Activated CD4-positive, alpha-beta T cell treated with anti-CD3 and anti-CD28 coated beads for 36 hours (primary cell): ENCODE data around the gene FKBP2. TPM values are rescaled to one million over a fixed set of nuclear protein-coding genes. Genes with fewer than 3 reads are reported as not detected.

Experiments
- ATAC-seq: fragments of 200-7000 bp; cut with Tn5 transposase; one replicate; pipeline ENCODE4 v1.10.0; 2021; ENCODE audit warnings: mild to moderate bottlenecking, moderate library complexity
- CTCF ChIA-PET: fragments of 350-600 bp; sonication (Branson Sonifier 250); formaldehyde crosslinking; loops from one replicate; lab custom pipeline; 2021; ENCODE audit warnings: antibody characterized with exemption; lab: Charles Lee
- POLR2A ChIA-PET: fragments of 350-600 bp; sonication (Branson Sonifier 250); formaldehyde crosslinking; loops from one replicate; lab custom pipeline; 2021; ENCODE audit warnings: antibody characterized with exemption, inconsistent platforms; lab: Charles Lee
- DNase-seq: peaks from one replicate; pipeline ENCODE4 v3.0.0-alpha.2; 2020
- H3K27ac Mint-ChIP-seq: one replicate; pipeline ENCODE4 v1.8.0; 2021; ENCODE audit warnings: mixed read lengths
- H3K27me3 Mint-ChIP-seq: one replicate; pipeline ENCODE4 v1.8.0; 2021; ENCODE audit warnings: mixed read lengths
- H3K36me3 Mint-ChIP-seq: one replicate; pipeline ENCODE4 v1.8.0; 2021; ENCODE audit warnings: low read depth, mixed read lengths
- H3K4me1 Mint-ChIP-seq: one replicate; pipeline ENCODE4 v1.8.0; 2021; ENCODE audit warnings: mixed read lengths
- H3K4me3 Mint-ChIP-seq: one replicate; pipeline ENCODE4 v1.8.0; 2021; ENCODE audit warnings: mild to moderate bottlenecking, moderate library complexity, mixed read lengths
- H3K9me3 Mint-ChIP-seq: one replicate; pipeline ENCODE4 v1.8.0; 2021; ENCODE audit warnings: low read depth, mixed read lengths
- intact Hi-C, 2 experiments: fragments of 100-400 bp; cut with DNase I in 1 of 2; cut with micrococcal nuclease in 1 of 2; formaldehyde crosslinking; loops; one replicate each; pipeline versions ENCODE4 v1.14.2 to v1.15.1; 2022 to 2024; cut with DNase I, micrococcal nuclease
- total RNA-seq, 2 experiments: library from RNA; stranded (reverse); gene quantifications; one replicate each; pipeline ENCODE4 v1.2.3, GENCODE V29; 2021

The FKBP2 gene
- total RNA-seq, 2 experiments from 2014 or later: 19.9 to 21.3 TPM

GRCh38 chr11:64263021-64263946 lies 22.4 kb downstream of the FKBP2 start:
- DNase-seq (no peak), ATAC-seq (no peak)

DNA sequence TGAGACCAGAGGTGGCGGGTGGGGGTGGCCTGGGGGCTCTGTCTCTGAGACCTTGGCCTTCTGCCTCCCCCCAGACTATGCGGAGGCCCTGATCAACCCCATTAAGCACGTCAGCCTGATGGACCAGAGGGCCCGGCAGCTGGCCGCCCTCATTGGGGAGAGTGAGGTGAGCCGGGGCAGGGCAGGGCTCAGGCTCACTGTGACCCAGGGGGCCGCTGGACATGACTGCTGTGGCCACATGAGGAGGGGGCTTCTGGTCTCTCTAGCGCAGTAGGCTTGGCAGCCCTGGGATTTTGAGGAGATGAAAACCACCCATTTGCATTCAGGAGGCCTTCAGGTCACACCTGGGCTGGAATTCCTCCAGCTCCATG lies 23.0 kb downstream of the FKBP2 start:
- intact Hi-C loops: no loop called here
- DNase-seq (no peak), ATAC-seq (no peak)
- H3K4me1 Mint-ChIP-seq: peaks cover 22% of the 10 kb centered on the region
- no peaks in the 10 kb centered on the region for H3K9me3 Mint-ChIP-seq
- ChIA-PET POLR2A (no interaction called here), CTCF (interaction anchor here (1.0 to 1.3 kb wide), 2 partner anchors 11 to 37 kb away, joined by 3 to 5 read pairs; no protein-coding TSS in a partner anchor)
- peaks cover 10% of the 10 kb centered on the region for H3K36me3 Mint-ChIP-seq
- no peaks in the 10 kb centered on the region for H3K27me3 Mint-ChIP-seq
- H3K4me3 Mint-ChIP-seq: no peak overlapping the region
- H3K27ac Mint-ChIP-seq: no peak overlapping the region

More at GRCh38 chr11:64263021-64263946, 22.4 kb downstream of the FKBP2 start:
- ChIA-PET POLR2A (no interaction called here), CTCF (interaction anchor here (0.9 to 1.0 kb wide), 2 partner anchors 11 to 37 kb away, joined by 3 read pairs; no protein-coding TSS in a partner anchor)
- Mint-ChIP-seq H3K27ac (no peak overlapping the region), H3K4me3 (no peak overlapping the region), H3K9me3 (no peaks in the 10 kb centered on the region), H3K4me1 (peaks cover 16% of the 10 kb centered on the region), H3K27me3 (no peaks in the 10 kb centered on the region), H3K36me3 (peaks cover 7% of the 10 kb centered on the region)
- intact Hi-C loops: no loop called here

- peaks cover 10% of the 10 kb centered on the region for H3K36me3 Mint-ChIP-seq
- H3K4me1 Mint-ChIP-seq: peaks cover 22% of the 10 kb centered on the region
- ChIA-PET POLR2A (no interaction called here), CTCF (interaction anchor here (1.3 kb wide), 2 partner anchors 36 to 40 kb away, joined by 4 to 5 read pairs; no protein-coding TSS in a partner anchor)
- H3K4me3 Mint-ChIP-seq: no peak overlapping the region
- H3K27ac Mint-ChIP-seq: no peak overlapping the region
- DNase-seq (no peak), ATAC-seq (no peak)
- no peaks in the 10 kb centered on the region for H3K9me3 Mint-ChIP-seq
- H3K27me3 Mint-ChIP-seq: no peaks in the 10 kb centered on the region
- intact Hi-C loops: no loop called here
These were observed 23.5 kb downstream of the FKBP2 start for GRCh38 chr11:64264371-64264852.

GRCh38 chr11:64265176-64266160 lies 24.6 kb downstream of the FKBP2 start:
- intact Hi-C loops: no loop called here
- Mint-ChIP-seq H3K4me3 (no peak overlapping the region), H3K36me3 (peaks cover 11% of the 10 kb centered on the region), H3K4me1 (peaks cover 12% of the 10 kb centered on the region), H3K27me3 (no peaks in the 10 kb centered on the region), H3K27ac (no peak overlapping the region), H3K9me3 (no peaks in the 10 kb centered on the region)
- POLR2A ChIA-PET: no interaction called here
- ATAC-seq (no peak), DNase-seq (no peak)
- CTCF ChIA-PET: interaction anchor here (0.5 to 1.3 kb wide), 3 partner anchors 16 to 39 kb away, joined by 4 to 5 read pairs (median 4); no protein-coding TSS in a partner anchor

- ATAC-seq (no peak), DNase-seq (no peak)
- no peaks in the 10 kb centered on the region for H3K9me3 Mint-ChIP-seq
- H3K4me3 Mint-ChIP-seq: no peak overlapping the region
- intact Hi-C loops: no loop called here
- H3K36me3 Mint-ChIP-seq: peaks cover 11% of the 10 kb centered on the region
- POLR2A ChIA-PET: no interaction called here
- no peak overlapping the region for H3K27ac Mint-ChIP-seq
- H3K4me1 Mint-ChIP-seq: peaks cover 12% of the 10 kb centered on the region
- CTCF ChIA-PET: interaction anchor here (6.6 kb wide), 1 partner anchor 36 kb away, joined by 55 read pairs; the partner anchor contains the start of gene ESRRA
- H3K27me3 Mint-ChIP-seq: no peaks in the 10 kb centered on the region
These were observed 25.4 kb downstream of the FKBP2 start for GRCh38 chr11:64266339-64266738.

- no peaks in the 10 kb centered on the region for H3K27me3 Mint-ChIP-seq
- H3K36me3 Mint-ChIP-seq: peaks cover 11% of the 10 kb centered on the region
- ChIA-PET CTCF (interaction anchor here (0.6 to 6.6 kb wide), 6 partner anchors 11 to 1254 kb away, joined by 3 to 55 read pairs (median 3); partner anchors contain the start of gene ESRRA), POLR2A (interaction anchor here (0.6 kb wide), 1 partner anchor 59 kb away, joined by 3 read pairs; no protein-coding TSS in a partner anchor)
- ATAC-seq (no peak), DNase-seq (no peak)
- H3K27ac Mint-ChIP-seq: no peak overlapping the region
- intact Hi-C loops: no loop called here
- peaks cover 18% of the 10 kb centered on the region for H3K4me1 Mint-ChIP-seq
- H3K4me3 Mint-ChIP-seq: no peak overlapping the region
- no peaks in the 10 kb centered on the region for H3K9me3 Mint-ChIP-seq
These were observed 26.5 kb downstream of the FKBP2 start for GRCh38 chr11:64267207-64267945.

GRCh38 chr11:64268025-64268892 lies 27.4 kb downstream of the FKBP2 start:
- Mint-ChIP-seq H3K27ac (peak overlapping the region; percentile 96), H3K27me3 (no peaks in the 10 kb centered on the region), H3K4me1 (peaks cover 19% of the 10 kb centered on the region), H3K4me3 (peak overlapping the region; percentile 98), H3K36me3 (peaks cover 10% of the 10 kb centered on the region), H3K9me3 (no peaks in the 10 kb centered on the region)
- intact Hi-C loops: no loop called here
- POLR2A ChIA-PET: interaction anchor here (0.6 to 1.1 kb wide), 2 partner anchors 49 to 62 kb away, joined by 5 to 6 read pairs; partner anchors contain the start of genes FERMT3, PRDX5 and TRMT112
- CTCF ChIA-PET: interaction anchor here (0.6 to 6.6 kb wide), 11 partner anchors 12 to 620 kb away, joined by 3 to 55 read pairs (median 3); partner anchors contain the start of genes ESRRA, NUDT22, PRDX5 and TRPT1
- no peak for ATAC-seq
- no peak for DNase-seq

DNA sequence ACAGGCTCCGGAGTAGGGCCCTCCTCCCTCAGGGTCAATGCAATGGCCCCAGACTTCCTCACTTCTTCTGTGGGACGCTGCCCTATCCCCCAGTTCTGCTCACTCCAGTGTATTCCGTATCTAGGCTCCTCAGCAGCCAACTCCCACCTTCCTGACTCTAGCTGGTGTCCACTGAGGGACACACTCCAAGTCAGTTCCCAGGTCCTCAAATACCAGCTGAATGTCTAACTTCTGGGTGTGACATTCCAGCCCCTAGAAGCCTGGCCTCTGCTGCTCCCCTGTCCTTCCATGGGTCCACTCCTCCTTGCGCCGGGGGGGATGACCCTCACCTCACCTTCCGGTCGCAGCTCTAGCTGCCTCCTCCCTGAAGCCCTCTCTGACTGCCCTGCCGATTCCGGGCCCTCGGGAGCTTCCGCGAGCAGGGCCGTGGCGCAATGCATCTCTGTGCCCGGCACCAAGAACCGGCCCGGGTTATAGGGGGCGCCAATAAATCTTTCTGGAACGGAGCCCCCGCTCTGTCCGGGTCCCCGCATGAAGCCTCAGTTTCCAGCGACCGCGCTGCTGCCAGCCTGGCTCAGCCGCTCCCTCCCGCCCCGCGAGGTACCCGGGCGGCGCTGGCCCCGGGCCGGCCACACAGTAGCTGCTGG lies 28.1 kb downstream of the FKBP2 start:
- peak; percentile 9 for ATAC-seq
- Mint-ChIP-seq H3K27ac (peak overlapping the region; percentile 96), H3K36me3 (peaks cover 10% of the 10 kb centered on the region)

More for the DNA sequence above, 28.1 kb downstream of the FKBP2 start:
- POLR2A ChIA-PET: interaction anchor here (0.6 to 1.5 kb wide), 5 partner anchors 15 to 63 kb away, joined by 3 to 6 read pairs (median 5); partner anchors contain the start of genes BAD, FERMT3, FKBP2 and PRDX5
- peak overlapping the region; percentile 98 for H3K4me3 Mint-ChIP-seq
- H3K27me3 Mint-ChIP-seq: no peaks in the 10 kb centered on the region
- H3K9me3 Mint-ChIP-seq: no peaks in the 10 kb centered on the region
- intact Hi-C loops: loop anchor here (1.0 kb wide), 4 partner anchors 18 to 71 kb away; partner anchors contain the start of genes NUDT22 (in 2 of the 2), PLCB3 (in 2 of the 2), TRPT1 (in 2 of the 2) and CCDC88B (in 1 of the 2)
- H3K4me1 Mint-ChIP-seq: peaks cover 19% of the 10 kb centered on the region
- CTCF ChIA-PET: interaction anchor here (0.7 to 6.6 kb wide), 8 partner anchors 15 to 49 kb away, joined by 3 to 55 read pairs (median 6); partner anchors contain the start of genes ESRRA, NUDT22, PRDX5 and TRPT1
- peak; percentile 71 for DNase-seq
